NAMALWA (cell line): ENCODE measurements around the gene MS4A10.

Experiments used
- DNase-seq: peaks from one replicate; pipeline ENCODE4 v3.0.0-alpha.2; 2015; ENCODE audit warnings: low spot score

Gene MS4A10

GRCh38 chr11:60765355-60765754 is 19.8 kb upstream of the MS4A10 start:
- DNase-seq = no peak

GRCh38 chr11:60766547-60766946 is 18.6 kb upstream of the MS4A10 start:
- DNase-seq = no peak

GRCh38 chr11:60767388-60767811 is 17.7 kb upstream of the MS4A10 start:
- no peak for DNase-seq

GRCh38 chr11:60768202-60768601 is 16.9 kb upstream of the MS4A10 start:
- DNase-seq = no peak

GRCh38 chr11:60769273-60769672 is 15.9 kb upstream of the MS4A10 start:
- no peak for DNase-seq

GRCh38 chr11:60769811-60770210 is 15.3 kb upstream of the MS4A10 start:
- no peak for DNase-seq

GRCh38 chr11:60771146-60771545 is 14.0 kb upstream of the MS4A10 start:
- no peak for DNase-seq

GRCh38 chr11:60771879-60772525 is 13.1 kb upstream of the MS4A10 start:
- DNase-seq = no peak

- DNase-seq = no peak
Observed at GRCh38 chr11:60772666-60773065, 12.5 kb upstream of the MS4A10 start.

GRCh38 chr11:60774726-60775125 is 10.4 kb upstream of the MS4A10 start:
- DNase-seq = no peak

GRCh38 chr11:60775420-60775961 is 9.6 kb upstream of the MS4A10 start:
- peak; percentile 95 for DNase-seq

GRCh38 chr11:60776167-60776566 is 9.0 kb upstream of the MS4A10 start:
- no peak for DNase-seq

- no peak for DNase-seq
Observed at GRCh38 chr11:60777106-60777505, 8.0 kb upstream of the MS4A10 start.

GRCh38 chr11:60777572-60777971 is 7.6 kb upstream of the MS4A10 start:
- no peak for DNase-seq

- no peak for DNase-seq
Observed at GRCh38 chr11:60780065-60780464, 5.1 kb upstream of the MS4A10 start.

- DNase-seq = no peak
Observed at GRCh38 chr11:60780774-60781173, 4.4 kb upstream of the MS4A10 start.

GRCh38 chr11:60781286-60781980 is 3.7 kb upstream of the MS4A10 start:
- DNase-seq = no peak

- DNase-seq = no peak
Observed at GRCh38 chr11:60781981-60782316, 3.2 kb upstream of the MS4A10 start.

GRCh38 chr11:60782393-60783140 is 2.6 kb upstream of the MS4A10 start:
- DNase-seq = no peak

GRCh38 chr11:60783141-60783484 is 2.0 kb upstream of the MS4A10 start:
- no peak for DNase-seq

GRCh38 chr11:60783911-60784310 is 1.2 kb upstream of the MS4A10 start:
- no peak for DNase-seq

GRCh38 chr11:60785806-60786361 is 751 bp downstream of the MS4A10 start:
- DNase-seq = no peak
